Measurements from ENCODE around the gene RAB3B. TPM values are rescaled to one million over a fixed set of nuclear protein-coding genes. Genes with fewer than 3 reads are reported as not detected.

The RAB3B gene
- total and polyA plus RNA-seq, 2 donors (not counting 1 experiment from before 2014, with no cell fraction given), result 36.5 to 51.6 TPM

- no peaks in the 10 kb centered on the region for H3K27me3 ChIP-seq (ENCODE audit: control insufficient read depth, insufficient read depth, low read length)
- H3K4me1 ChIP-seq (ENCODE audit: control insufficient read depth, extremely low read depth, insufficient read depth, low read length), result peaks cover 2% of the 10 kb centered on the region
- peaks cover 23% of the 10 kb centered on the region for H3K79me2 ChIP-seq (ENCODE audit: control insufficient read depth, insufficient read depth, low read length)
- TF ChIP-seq EZH2 (IDR thresholded peaks at IDR 0.05; ENCODE audit: low read length, missing control alignments), result no peak
- TF ChIP-seq CTCF (conservative IDR thresholded peaks at IDR 0.05 in 1 of 2, IDR thresholded peaks at IDR 0.05 in 1 of 2; ENCODE audit: low read depth in 1 of 2, low read length in 2 of 2), result no peak
- H3K4me3 ChIP-seq (replicated peaks in 1 of 4; ENCODE audit: control extremely low read depth in 1 of 4, insufficient read depth in 1 of 4, low read depth in 3 of 4, low read length in 4 of 4), result no peak overlapping the region
- no peaks in the 10 kb centered on the region for H3K9me3 ChIP-seq (ENCODE audit: control insufficient read depth, insufficient read depth, low read depth, low read length)
- H3K4me2 ChIP-seq (ENCODE audit: extremely low read depth, insufficient read depth, low read length), result no peak overlapping the region
- H3K27ac ChIP-seq (ENCODE audit: insufficient read depth, low read length), result no peak overlapping the region
- H2AFZ ChIP-seq (ENCODE audit: low read length), result no peak overlapping the region
- H3K36me3 ChIP-seq (ENCODE audit: control insufficient read depth, insufficient read depth, low read length), result peaks cover under 1% of the 10 kb centered on the region
- DNase-seq (ENCODE audit: low read depth in 2 of 2), result no peak
- H3K9ac ChIP-seq (ENCODE audit: insufficient read depth, low read length), result no peak overlapping the region
- no peaks in the 10 kb centered on the region for H4K20me1 ChIP-seq (ENCODE audit: control insufficient read depth, extremely low read depth, insufficient read depth, low read length)
Measured at GRCh38 chr1:51982161-51982560, 8.3 kb downstream of the RAB3B start.

DNA sequence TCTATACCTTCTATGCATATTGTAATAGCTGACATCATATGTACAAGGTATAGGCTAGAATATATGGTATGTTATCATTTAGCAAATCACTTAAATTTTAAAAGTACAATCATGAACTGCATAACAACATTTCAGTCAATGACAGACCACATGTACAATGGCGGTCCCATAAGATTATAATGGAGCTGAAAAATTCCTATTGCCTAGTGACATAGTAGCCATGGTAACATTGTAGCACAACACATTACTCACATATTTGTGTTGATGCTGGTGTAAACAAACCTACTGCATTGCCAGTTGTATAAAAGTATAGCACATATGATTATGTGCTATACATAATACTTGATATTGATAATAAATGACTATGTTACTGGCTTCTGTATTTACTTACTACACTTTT lies 8.9 kb downstream of the RAB3B start:
- peaks cover 22% of the 10 kb centered on the region for H3K79me2 ChIP-seq (ENCODE audit: control insufficient read depth, insufficient read depth, low read length)
- no peak overlapping the region for H3K4me2 ChIP-seq (ENCODE audit: extremely low read depth, insufficient read depth, low read length)
- no peaks in the 10 kb centered on the region for H3K27me3 ChIP-seq (ENCODE audit: control insufficient read depth, insufficient read depth, low read length)
- peaks cover 6% of the 10 kb centered on the region for H3K36me3 ChIP-seq (ENCODE audit: control insufficient read depth, insufficient read depth, low read length)
- H3K9me3 ChIP-seq (ENCODE audit: control insufficient read depth, insufficient read depth, low read depth, low read length), result no peaks in the 10 kb centered on the region
- no peak for TF ChIP-seq CTCF (conservative IDR thresholded peaks at IDR 0.05 in 1 of 2, IDR thresholded peaks at IDR 0.05 in 1 of 2; ENCODE audit: low read depth in 1 of 2, low read length in 2 of 2)
- TF ChIP-seq EZH2 (IDR thresholded peaks at IDR 0.05; ENCODE audit: low read length, missing control alignments), result no peak
- no peak overlapping the region for H2AFZ ChIP-seq (ENCODE audit: low read length)
- no peak for DNase-seq (ENCODE audit: low read depth in 2 of 2)
- no peak overlapping the region for H3K9ac ChIP-seq (ENCODE audit: insufficient read depth, low read length)
- H3K4me3 ChIP-seq (replicated peaks in 1 of 4; ENCODE audit: control extremely low read depth in 1 of 4, insufficient read depth in 1 of 4, low read depth in 3 of 4, low read length in 4 of 4), result no peak overlapping the region
- H3K4me1 ChIP-seq (ENCODE audit: control insufficient read depth, extremely low read depth, insufficient read depth, low read length), result peaks cover 2% of the 10 kb centered on the region
- no peaks in the 10 kb centered on the region for H4K20me1 ChIP-seq (ENCODE audit: control insufficient read depth, extremely low read depth, insufficient read depth, low read length)
- no peak overlapping the region for H3K27ac ChIP-seq (ENCODE audit: insufficient read depth, low read length)

GRCh38 chr1:51978099-51978498 lies 12.4 kb downstream of the RAB3B start:
- TF ChIP-seq CTCF (conservative IDR thresholded peaks at IDR 0.05 in 1 of 2, IDR thresholded peaks at IDR 0.05 in 1 of 2; ENCODE audit: low read depth in 1 of 2, low read length in 2 of 2) (no peak), EZH2 (IDR thresholded peaks at IDR 0.05; ENCODE audit: low read length, missing control alignments) (no peak)
- Histone ChIP-seq H3K4me3 (replicated peaks in 1 of 4; ENCODE audit: control extremely low read depth in 1 of 4, insufficient read depth in 1 of 4, low read depth in 3 of 4, low read length in 4 of 4) (no peak overlapping the region), H3K79me2 (ENCODE audit: control insufficient read depth, insufficient read depth, low read length) (peaks cover 11% of the 10 kb centered on the region), H3K27me3 (ENCODE audit: control insufficient read depth, insufficient read depth, low read length) (no peaks in the 10 kb centered on the region), H3K9ac (ENCODE audit: insufficient read depth, low read length) (no peak overlapping the region), H3K4me1 (ENCODE audit: control insufficient read depth, extremely low read depth, insufficient read depth, low read length) (peaks cover 8% of the 10 kb centered on the region), H3K4me2 (ENCODE audit: extremely low read depth, insufficient read depth, low read length) (no peak overlapping the region), H3K36me3 (ENCODE audit: control insufficient read depth, insufficient read depth, low read length) (peaks cover 9% of the 10 kb centered on the region), H2AFZ (ENCODE audit: low read length) (no peak overlapping the region), H3K27ac (ENCODE audit: insufficient read depth, low read length) (no peak overlapping the region), H3K9me3 (ENCODE audit: control insufficient read depth, insufficient read depth, low read depth, low read length) (no peaks in the 10 kb centered on the region), H4K20me1 (ENCODE audit: control insufficient read depth, extremely low read depth, insufficient read depth, low read length) (no peaks in the 10 kb centered on the region)
- no peak for DNase-seq (ENCODE audit: low read depth in 2 of 2)
